ENCODE results near the gene FEZ2. TPM values are rescaled to one million over a fixed set of nuclear protein-coding genes. Genes with fewer than 3 reads are reported as not detected.

Gene FEZ2
- polyA plus RNA-seq, 1 donor (not counting 4 experiments of a cell fraction or from before 2014, with no cell fraction given) = 56.2 TPM

DNA sequence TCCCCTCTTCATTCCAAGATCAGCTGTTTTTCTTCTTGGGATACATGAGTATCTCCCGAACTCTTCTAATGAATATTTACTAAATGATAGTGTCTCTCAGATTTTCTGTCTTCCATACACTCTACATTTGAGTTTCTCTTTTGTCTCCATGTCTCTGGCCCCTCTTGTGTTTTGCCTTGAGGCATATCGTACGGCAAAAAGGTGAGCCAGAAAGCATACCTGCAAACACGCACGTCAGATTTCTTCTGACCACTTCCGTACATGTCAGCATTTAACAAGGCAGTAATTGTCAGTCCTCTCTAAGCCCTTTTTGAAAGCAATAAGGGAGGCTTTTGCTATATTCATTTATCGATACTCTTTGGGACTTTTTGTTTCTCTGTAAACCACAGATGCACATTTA is 82.4 kb downstream of the FEZ2 start:
- no peak overlapping the region for H3K4me2 ChIP-seq (ENCODE audit: control insufficient read depth, extremely low read depth, insufficient read depth, low read depth, low read length)
- H3K4me1 ChIP-seq (ENCODE audit: control insufficient read depth, extremely low read depth, insufficient read depth, low read length) = no peaks in the 10 kb centered on the region
- no peaks in the 10 kb centered on the region for H3K27me3 ChIP-seq (ENCODE audit: control insufficient read depth, extremely low read depth, insufficient read depth, low read length)
- TF ChIP-seq, protein P1, sequence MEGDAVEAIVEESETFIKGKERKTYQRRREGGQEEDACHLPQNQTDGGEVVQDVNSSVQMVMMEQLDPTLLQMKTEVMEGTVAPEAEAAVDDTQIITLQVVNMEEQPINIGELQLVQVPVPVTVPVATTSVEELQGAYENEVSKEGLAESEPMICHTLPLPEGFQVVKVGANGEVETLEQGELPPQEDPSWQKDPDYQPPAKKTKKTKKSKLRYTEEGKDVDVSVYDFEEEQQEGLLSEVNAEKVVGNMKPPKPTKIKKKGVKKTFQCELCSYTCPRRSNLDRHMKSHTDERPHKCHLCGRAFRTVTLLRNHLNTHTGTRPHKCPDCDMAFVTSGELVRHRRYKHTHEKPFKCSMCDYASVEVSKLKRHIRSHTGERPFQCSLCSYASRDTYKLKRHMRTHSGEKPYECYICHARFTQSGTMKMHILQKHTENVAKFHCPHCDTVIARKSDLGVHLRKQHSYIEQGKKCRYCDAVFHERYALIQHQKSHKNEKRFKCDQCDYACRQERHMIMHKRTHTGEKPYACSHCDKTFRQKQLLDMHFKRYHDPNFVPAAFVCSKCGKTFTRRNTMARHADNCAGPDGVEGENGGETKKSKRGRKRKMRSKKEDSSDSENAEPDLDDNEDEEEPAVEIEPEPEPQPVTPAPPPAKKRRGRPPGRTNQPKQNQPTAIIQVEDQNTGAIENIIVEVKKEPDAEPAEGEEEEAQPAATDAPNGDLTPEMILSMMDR (optimal IDR thresholded peaks at IDR 0.05 in 1 of 3, IDR thresholded peaks at IDR 0.05 in 1 of 3, conservative IDR thresholded peaks at IDR 0.05 in 1 of 3; ENCODE audit: extremely low read depth in 1 of 3, insufficient read depth in 2 of 3, low read length in 3 of 3) = no peak
- no peak for TF ChIP-seq EZH2 (IDR thresholded peaks at IDR 0.05; ENCODE audit: low read length)
- no peak overlapping the region for H2AFZ ChIP-seq (ENCODE audit: control insufficient read depth, low read length)
- dilution Hi-C loops (cut with MboI; ENCODE audit: extremely low pct_ligation_motif_present, low sequenced_read_pairs) = no loop called here
- no peak for FAIRE-seq
- H3K9me1 ChIP-seq (ENCODE audit: control insufficient read depth, extremely low read depth, insufficient read depth, low read length) = no peaks in the 10 kb centered on the region
- no peaks in the 10 kb centered on the region for H3K9me3 ChIP-seq (ENCODE audit: control insufficient read depth, low read depth, low read length)
- no peak overlapping the region for H3K9ac ChIP-seq (ENCODE audit: control insufficient read depth, extremely low read depth, insufficient read depth, low read length)
- H3K4me3 ChIP-seq (ENCODE audit: control insufficient read depth in 2 of 3, extremely low read depth in 1 of 3, insufficient read depth in 2 of 3, low read depth in 1 of 3, low read length in 3 of 3) = no peak overlapping the region
- H3K27ac ChIP-seq (ENCODE audit: control insufficient read depth, insufficient read depth, low read length) = no peak overlapping the region
- no peaks in the 10 kb centered on the region for H3K79me2 ChIP-seq (ENCODE audit: control insufficient read depth, insufficient read depth, low read length)
- no peaks in the 10 kb centered on the region for H4K20me1 ChIP-seq (ENCODE audit: control insufficient read depth, extremely low read depth, insufficient read depth, low read length)
- H3K36me3 ChIP-seq (ENCODE audit: control insufficient read depth in 2 of 2, extremely low read depth in 1 of 2, insufficient read depth in 2 of 2, low read length in 2 of 2) = peaks cover 40 to 50% of the 10 kb centered on the region in 2 experiments
- DNase-seq (ENCODE audit: low read depth, low spot score) = no peak

DNA sequence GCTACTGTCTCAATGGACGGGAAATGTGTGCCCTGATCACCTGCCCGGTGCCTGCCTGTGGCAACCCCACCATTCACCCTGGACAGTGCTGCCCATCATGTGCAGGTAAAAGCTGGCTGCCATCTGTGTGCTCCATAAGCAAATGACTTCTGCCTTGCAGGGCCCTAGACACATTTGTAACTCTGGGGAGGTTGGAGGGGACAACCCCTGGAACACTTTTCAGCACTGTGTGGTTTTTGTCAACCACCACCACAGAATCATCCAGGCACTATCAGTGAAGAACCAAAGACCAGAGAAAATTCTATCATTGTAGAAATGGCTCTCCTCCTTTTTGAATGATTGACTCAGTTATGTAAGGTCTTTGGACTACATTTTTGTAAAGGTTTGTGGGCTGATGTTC is 84.3 kb downstream of the FEZ2 start:
- DNase-seq (ENCODE audit: low read depth, low spot score) (no peak), FAIRE-seq (no peak)
- dilution Hi-C loops (cut with MboI; ENCODE audit: extremely low pct_ligation_motif_present, low sequenced_read_pairs) = no loop called here
- no peak overlapping the region for H3K4me2 ChIP-seq (ENCODE audit: control insufficient read depth, extremely low read depth, insufficient read depth, low read depth, low read length)
- no peak overlapping the region for H3K4me3 ChIP-seq (ENCODE audit: control insufficient read depth in 2 of 3, extremely low read depth in 1 of 3, insufficient read depth in 2 of 3, low read depth in 1 of 3, low read length in 3 of 3)
- no peaks in the 10 kb centered on the region for H3K9me1 ChIP-seq (ENCODE audit: control insufficient read depth, extremely low read depth, insufficient read depth, low read length)
- no peaks in the 10 kb centered on the region for H4K20me1 ChIP-seq (ENCODE audit: control insufficient read depth, extremely low read depth, insufficient read depth, low read length)
- no peak for TF ChIP-seq EZH2 (IDR thresholded peaks at IDR 0.05; ENCODE audit: low read length)
- TF ChIP-seq, protein P1 (optimal IDR thresholded peaks at IDR 0.05 in 1 of 3, IDR thresholded peaks at IDR 0.05 in 1 of 3, conservative IDR thresholded peaks at IDR 0.05 in 1 of 3; ENCODE audit: extremely low read depth in 1 of 3, insufficient read depth in 2 of 3, low read length in 3 of 3) = no peak
- no peaks in the 10 kb centered on the region for H3K9me3 ChIP-seq (ENCODE audit: control insufficient read depth, low read depth, low read length)
- H2AFZ ChIP-seq (ENCODE audit: control insufficient read depth, low read length) = no peak overlapping the region
- no peak overlapping the region for H3K9ac ChIP-seq (ENCODE audit: control insufficient read depth, extremely low read depth, insufficient read depth, low read length)
- no peaks in the 10 kb centered on the region for H3K4me1 ChIP-seq (ENCODE audit: control insufficient read depth, extremely low read depth, insufficient read depth, low read length)
- H3K27me3 ChIP-seq (ENCODE audit: control insufficient read depth, extremely low read depth, insufficient read depth, low read length) = no peaks in the 10 kb centered on the region
- H3K27ac ChIP-seq (ENCODE audit: control insufficient read depth, insufficient read depth, low read length) = no peak overlapping the region
- peaks cover 3% of the 10 kb centered on the region for H3K79me2 ChIP-seq (ENCODE audit: control insufficient read depth, insufficient read depth, low read length)
- peaks cover 36 to 55% of the 10 kb centered on the region in 2 experiments for H3K36me3 ChIP-seq (ENCODE audit: control insufficient read depth in 2 of 2, extremely low read depth in 1 of 2, insufficient read depth in 2 of 2, low read length in 2 of 2)
